B cell (primary cell): Measurements from ENCODE around the gene PTN. TPM values are rescaled to one million over a fixed set of nuclear protein-coding genes. Genes with fewer than 3 reads are reported as not detected.

ENCODE experiments used
- ATAC-seq: fragments of 200-7000 bp; cut with Tn5 transposase; one replicate; pipeline ENCODE4 v1.10.0; 2021; ENCODE audit warnings: low read depth, mild to moderate bottlenecking, moderate number of reproducible peaks, moderate library complexity
- CTCF ChIA-PET: fragments of 350-600 bp; sonication (Branson Sonifier 250); formaldehyde crosslinking; loops from one replicate; lab custom pipeline; 2021; ENCODE audit warnings: antibody characterized with exemption, inconsistent platforms; lab: Charles Lee
- POLR2A ChIA-PET: fragments of 350-600 bp; sonication (Branson Sonifier 250); formaldehyde crosslinking; loops from one replicate; lab custom pipeline; 2021; ENCODE audit warnings: antibody characterized with exemption; lab: Charles Lee
- DNase-seq: peaks from one replicate; pipeline ENCODE4 v3.0.0; 2013
- H2AFZ ChIP-seq: 2 replicates; pipeline ENCODE4 v1.6.1; 2012; ENCODE audit warnings: mild to moderate bottlenecking, low read depth, low read length; ENCODE audit not compliant: insufficient read depth, poor library complexity, severe bottlenecking
- H3K27ac ChIP-seq, 2 donors: 1 replicate in 1 of 2; 2 replicates in 1 of 2; pipeline ENCODE4 v1.5.1; 2012 to 2013; ENCODE audit warnings: low read length in 2 of 2, mild to moderate bottlenecking in 2 of 2, moderate library complexity in 1 of 2
- H3K27me3 ChIP-seq, 4 experiments: fragments of 200-600 bp in 1 of 4; sonication (generic) in 1 of 4; replicated peaks in 1 of 4; 1 replicate in 2 of 4; 2 replicates in 2 of 4; pipeline versions ENCODE4 v1.6.1 to v1.7.0; 2013 to 2016; ENCODE audit warnings: low read length in 3 of 4, mild to moderate bottlenecking in 2 of 4, mixed read lengths in 1 of 4, moderate library complexity in 1 of 4; ENCODE audit not compliant: insufficient read depth in 4 of 4, control insufficient read depth in 3 of 4; ENCODE audit errors: control extremely low read depth in 1 of 4
- H3K36me3 ChIP-seq, 2 experiments: replicated peaks in 1 of 2; 1 replicate in 1 of 2; 2 replicates in 1 of 2; pipeline versions ENCODE4 v1.6.1 to v1.7.1; 2013; ENCODE audit warnings: low read length in 1 of 2; ENCODE audit not compliant: insufficient read depth in 2 of 2, control insufficient read depth in 1 of 2; ENCODE audit errors: control extremely low read depth in 1 of 2, extremely low read depth in 1 of 2
- H3K4me1 ChIP-seq, 2 donors: fragments of 200-600 bp in 1 of 2; sonication (generic) in 1 of 2; 1 replicate in 1 of 2; 2 replicates in 1 of 2; pipeline versions ENCODE4 v1.5.1 to v1.6.1; 2013 to 2017; ENCODE audit warnings: low read length in 2 of 2; ENCODE audit not compliant: control insufficient read depth in 2 of 2, insufficient read depth in 2 of 2
- H3K4me2 ChIP-seq: replicated peaks from 2 replicates; pipeline ENCODE3; 2012; ENCODE audit warnings: mild to moderate bottlenecking, low read depth, low read length; ENCODE audit not compliant: poor library complexity, severe bottlenecking
- H3K4me3 ChIP-seq, 5 experiments: fragments of 200-600 bp in 1 of 5; sonication (generic) in 1 of 5; 1 replicate in 3 of 5; 2 replicates in 2 of 5; pipeline versions ENCODE4 v1.5.1 to v1.7.0; 2011 to 2016; ENCODE audit warnings: low read length in 4 of 5, mild to moderate bottlenecking in 4 of 5, low read depth in 2 of 5, control low read depth in 1 of 5, moderate library complexity in 1 of 5; ENCODE audit not compliant: insufficient read depth in 1 of 5; ENCODE audit errors: control extremely low read depth in 1 of 5, extremely low read depth in 1 of 5
- H3K79me2 ChIP-seq: fragments of 200-600 bp; sonication (generic); one replicate; pipeline ENCODE4 v1.6.0; 2016; ENCODE audit warnings: low read length; ENCODE audit not compliant: control insufficient read depth, insufficient read depth
- H3K9ac ChIP-seq: fragments of 200-600 bp; sonication (generic); 2 replicates; pipeline ENCODE4 v1.6.1; 2017; ENCODE audit warnings: mild to moderate bottlenecking, low read length, moderate library complexity
- H3K9me3 ChIP-seq, 3 donors: one replicate each; pipeline versions ENCODE4 v1.6.1 to v1.7.1; 2013; ENCODE audit warnings: low read length in 2 of 3; ENCODE audit not compliant: control insufficient read depth in 2 of 3, insufficient read depth in 1 of 3; ENCODE audit errors: control extremely low read depth in 1 of 3
- H4K20me1 ChIP-seq: 2 replicates; pipeline ENCODE4 v1.6.0; 2012; ENCODE audit warnings: mild to moderate bottlenecking, low read length; ENCODE audit not compliant: insufficient read depth, control insufficient read depth, poor library complexity, severe bottlenecking
- H3K27ac Mint-ChIP-seq: one replicate; pipeline ENCODE4 v1.8.0; 2021; ENCODE audit warnings: mixed read lengths
- H3K27me3 Mint-ChIP-seq: one replicate; pipeline ENCODE4 v1.8.0; 2021; ENCODE audit warnings: mixed read lengths
- H3K4me1 Mint-ChIP-seq: one replicate; pipeline ENCODE4 v1.8.0; 2021; ENCODE audit warnings: mixed read lengths
- H3K4me3 Mint-ChIP-seq: one replicate; pipeline ENCODE4 v1.8.0; 2021; ENCODE audit warnings: mixed read lengths
- H3K9me3 Mint-ChIP-seq: one replicate; pipeline ENCODE4 v1.8.0; 2022; ENCODE audit warnings: mixed read lengths; ENCODE audit not compliant: insufficient read depth
- CTCF ChIP-seq: fragments of 200-600 bp; IDR thresholded peaks from one replicate; pipeline ENCODE4 v1.8.0; 2022; ENCODE audit warnings: antibody characterized with exemption, mild to moderate bottlenecking
- EZH2 ChIP-seq: IDR thresholded peaks from 2 replicates; pipeline ENCODE4 v1.6.1; 2012; ENCODE audit warnings: borderline replicate concordance, low read depth, mild to moderate bottlenecking, moderate library complexity, low read length; ENCODE audit not compliant: insufficient read depth, poor library complexity, severe bottlenecking
- WGBS: methylation state at CpG from one replicate; pipeline ENCODE4 v1.1.5; 2013; ENCODE audit warnings: missing lambda C conversion rate; ENCODE audit not compliant: insufficient coverage; 5-methylcytosine and 5-hydroxymethylcytosine counted together
- intact Hi-C: fragments of 100-400 bp; cut with micrococcal nuclease; formaldehyde crosslinking; loops from one replicate; pipeline ENCODE4 v1.10.0; 2022
- polyA plus RNA-seq: library from polyadenylated mRNA; depleted of rRNA; stranded (reverse); fragments of >200 nt; gene quantifications from 2 replicates; pipeline ENCODE4 v1.2.3, GENCODE V29; 2012
- total RNA-seq, 2 donors: library from RNA; stranded (reverse); fragments of 120-200 nt in 1 of 2; gene quantifications; 1 replicate in 1 of 2; 2 replicates in 1 of 2; pipeline versions ENCODE4 v1.2.3 to v1.2.4, GENCODE V29; 2013 to 2022

The PTN gene
- total and polyA plus RNA-seq, 2 donors (not counting 1 experiment from before 2014, with no cell fraction given): not detected

- Histone ChIP-seq H2AFZ (no peak overlapping the region), H3K4me1 (no peaks in the 10 kb centered on the region), H3K4me2 (no peak overlapping the region), H3K27ac (no peak overlapping the region), H4K20me1 (no peaks in the 10 kb centered on the region), H3K79me2 (no peaks in the 10 kb centered on the region), H3K9ac (no peak overlapping the region), H3K36me3 (no peaks in the 10 kb centered on the region), H3K9me3 (no peaks in the 10 kb centered on the region), H3K4me3 (no peak overlapping the region), H3K27me3 (no peaks in the 10 kb centered on the region)
- DNase-seq (no peak), ATAC-seq (no peak)
- H3K27me3 Mint-ChIP-seq: no peaks in the 10 kb centered on the region
- CTCF ChIA-PET: no interaction called here
- no peaks in the 10 kb centered on the region for H3K9me3 Mint-ChIP-seq
- H3K4me1 Mint-ChIP-seq: no peaks in the 10 kb centered on the region
- POLR2A ChIA-PET: no interaction called here
- WGBS: 67% methylated on average over 1 of the region's 5 CpGs
- H3K4me3 Mint-ChIP-seq: no peak overlapping the region
- no peak overlapping the region for H3K27ac Mint-ChIP-seq
- intact Hi-C loops: no loop called here
- TF ChIP-seq CTCF (no peak), EZH2 (no peak)
Measured at GRCh38 chr7:137328373-137329120, 15.0 kb downstream of the PTN start.

GRCh38 chr7:137325927-137326326, 17.6 kb downstream of the PTN start:
- ATAC-seq: no peak
- CTCF ChIA-PET: no interaction called here
- no peak overlapping the region for H3K4me3 Mint-ChIP-seq
- no peaks in the 10 kb centered on the region for H3K79me2 ChIP-seq
- no peaks in the 10 kb centered on the region for H3K27me3 ChIP-seq
- H4K20me1 ChIP-seq: no peaks in the 10 kb centered on the region
- no peaks in the 10 kb centered on the region for H3K4me1 Mint-ChIP-seq
- no peak overlapping the region for H3K27ac Mint-ChIP-seq
- 100% methylated on average over 1 of the region's 2 CpGs for WGBS
- POLR2A ChIA-PET: no interaction called here
- H3K27me3 Mint-ChIP-seq: no peaks in the 10 kb centered on the region
- intact Hi-C loops: no loop called here
- TF ChIP-seq CTCF: no peak
- no peak for TF ChIP-seq EZH2
- H3K4me3 ChIP-seq: no peak overlapping the region
- H3K4me2 ChIP-seq: no peak overlapping the region
- no peak overlapping the region for H3K9ac ChIP-seq
- no peak for DNase-seq
- no peaks in the 10 kb centered on the region for H3K9me3 Mint-ChIP-seq
- no peaks in the 10 kb centered on the region for H3K4me1 ChIP-seq
- no peak overlapping the region for H3K27ac ChIP-seq
- H3K9me3 ChIP-seq: no peaks in the 10 kb centered on the region
- no peaks in the 10 kb centered on the region for H3K36me3 ChIP-seq
- H2AFZ ChIP-seq: no peak overlapping the region
